MM.1S (cell line): ENCODE measurements around the gene PRR23E.

Experiments
- DNase-seq: peaks from one replicate; pipeline ENCODE4 v3.0.0-alpha.2; 2015
- H2AFZ ChIP-seq: fragments of 300-600 bp; sonication (generic); 2 replicates; pipeline ENCODE4 v1.6.0; 2016; ENCODE audit warnings: antibody characterized with exemption, low read length
- H3F3A ChIP-seq: fragments of 300-600 bp; sonication (generic); 2 replicates; pipeline ENCODE4 v1.6.1; 2016; ENCODE audit warnings: mild to moderate bottlenecking, antibody characterized with exemption, low read length, moderate library complexity, mixed read lengths; ENCODE audit not compliant: insufficient read depth
- H3K27ac ChIP-seq: fragments of 300-600 bp; sonication (generic); 2 replicates; pipeline ENCODE4 v1.5.1; 2016; ENCODE audit warnings: mild to moderate bottlenecking, low read length
- H3K27me3 ChIP-seq: fragments of 300-600 bp; sonication (generic); replicated peaks from 2 replicates; pipeline ENCODE4 v1.6.0; 2016; ENCODE audit warnings: low read length; ENCODE audit not compliant: insufficient read depth
- H3K36me3 ChIP-seq: fragments of 300-600 bp; sonication (generic); replicated peaks from 2 replicates; pipeline ENCODE4 v1.6.1; 2016; ENCODE audit warnings: mild to moderate bottlenecking, low read length, mixed read lengths; ENCODE audit not compliant: insufficient read depth
- H3K4me1 ChIP-seq: fragments of 300-600 bp; sonication (generic); 2 replicates; pipeline ENCODE4 v1.6.1; 2016; ENCODE audit warnings: low read length, mixed read lengths
- H3K4me2 ChIP-seq: fragments of 300-600 bp; sonication (generic); 2 replicates; pipeline ENCODE4 v1.6.0; 2016; ENCODE audit warnings: low read depth, low read length
- H3K4me3 ChIP-seq: fragments of 300-600 bp; sonication (generic); 2 replicates; pipeline ENCODE4 v1.5.1; 2016; ENCODE audit warnings: low read length, mixed read lengths
- H3K79me2 ChIP-seq: fragments of 300-600 bp; sonication (generic); 2 replicates; pipeline ENCODE4 v1.6.1; 2016; ENCODE audit warnings: mixed run types, low read length, mixed read lengths
- H3K9ac ChIP-seq: fragments of 300-600 bp; sonication (generic); 2 replicates; pipeline ENCODE4 v1.6.1; 2016; ENCODE audit warnings: low read length, mixed read lengths
- H3K9me2 ChIP-seq: fragments of 300-600 bp; sonication (generic); replicated peaks from 2 replicates; pipeline ENCODE4 v1.6.1; 2016; ENCODE audit warnings: mild to moderate bottlenecking, low read length, mixed read lengths; ENCODE audit not compliant: insufficient read depth
- H3K9me3 ChIP-seq: fragments of 300-600 bp; sonication (generic); replicated peaks from 2 replicates; pipeline ENCODE4 v1.6.1; 2016; ENCODE audit warnings: mild to moderate bottlenecking, low read length, mixed read lengths; ENCODE audit not compliant: insufficient read depth
- H4K20me1 ChIP-seq: fragments of 300-600 bp; sonication (generic); 2 replicates; pipeline ENCODE4 v1.6.1; 2016; ENCODE audit warnings: mild to moderate bottlenecking, low read length, moderate library complexity, mixed read lengths; ENCODE audit not compliant: insufficient read depth
- EZH2 ChIP-seq: fragments of 300-600 bp; sonication (generic); optimal IDR thresholded peaks from 2 replicates; pipeline ENCODE3; 2017; ENCODE audit warnings: low read depth, mild to moderate bottlenecking, antibody characterized with exemption, low read length, mixed read lengths
- EZH2phosphoT487 ChIP-seq: fragments of 300-600 bp; sonication (generic); IDR thresholded peaks from 2 replicates; pipeline ENCODE4 v1.6.1; 2018; ENCODE audit warnings: antibody characterized with exemption, low read length
- TF ChIP-seq, protein P1 (sequence below): fragments of 300-600 bp; sonication (generic); IDR thresholded peaks from 2 replicates; pipeline ENCODE4 v1.5.1; 2016; ENCODE audit warnings: antibody characterized with exemption, low read length, mixed read lengths

Gene PRR23E

DNA sequence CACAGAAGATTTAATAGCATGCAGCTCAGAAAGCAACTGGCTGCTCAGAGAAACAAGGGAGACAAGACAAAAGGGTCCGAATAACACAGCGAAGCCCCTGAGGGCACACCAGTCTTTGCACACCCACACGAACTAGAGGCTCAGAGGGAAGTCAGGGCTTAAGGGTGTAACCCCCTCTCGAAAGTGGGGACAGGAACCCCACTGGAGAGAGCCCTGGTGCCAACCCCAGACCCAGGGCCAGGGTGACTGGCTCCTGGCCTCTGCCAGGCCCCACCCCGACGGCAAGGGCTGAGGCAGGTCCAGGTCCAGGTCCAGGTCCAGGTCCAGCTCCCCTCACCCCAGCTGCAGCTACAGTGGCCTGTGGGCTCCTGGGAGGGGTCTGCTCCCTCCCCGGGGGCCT lies 10.5 kb upstream of the PRR23E start:
- no peak overlapping the region for H2AFZ ChIP-seq

DNA sequence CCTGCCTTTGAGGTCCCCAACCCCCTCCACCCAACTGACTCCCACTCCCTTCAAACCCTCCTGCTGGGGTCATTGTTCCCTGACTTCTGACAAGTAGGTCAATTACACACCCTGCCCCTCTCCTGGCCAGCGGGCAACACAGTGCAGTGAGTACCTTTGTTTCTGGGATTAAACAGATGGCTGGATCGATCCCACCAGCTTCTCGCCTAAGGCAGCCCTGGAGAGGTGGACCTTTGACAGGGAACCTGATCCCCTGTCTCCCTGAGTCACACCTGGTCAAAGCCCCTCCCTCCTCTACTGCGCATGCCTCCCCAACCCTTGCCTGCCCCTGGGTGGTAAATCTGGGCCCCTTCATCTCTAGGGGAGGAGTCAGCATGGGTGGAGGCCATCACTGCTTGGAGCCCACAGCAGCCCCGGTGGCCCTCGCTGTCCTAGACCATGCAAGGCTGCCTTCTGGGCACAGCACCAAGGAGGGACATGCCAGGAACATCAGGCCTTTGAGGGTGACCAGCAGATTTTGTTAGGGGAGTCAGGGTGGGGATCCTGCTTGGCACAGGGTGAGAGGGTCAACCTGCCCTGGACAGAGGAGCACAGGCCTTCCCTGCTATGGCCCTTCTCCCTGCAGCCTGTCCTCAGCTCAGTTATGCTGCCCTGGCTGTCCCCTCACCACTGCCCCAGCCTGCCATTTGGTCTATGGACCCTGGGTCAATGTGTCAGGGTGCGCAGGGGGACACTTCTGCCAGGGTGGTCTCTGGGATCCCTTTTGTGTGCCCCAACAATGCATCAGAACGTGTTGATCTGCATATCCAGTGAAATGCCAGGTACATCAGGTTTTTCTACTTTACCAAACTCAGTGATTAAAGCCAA lies 9.8 kb upstream of the PRR23E start:
- DNase-seq, result no peak
- H3K79me2 ChIP-seq, result no peaks in the 10 kb centered on the region

More for the DNA sequence above, 10.5 kb upstream of the PRR23E start:
- H3K79me2 ChIP-seq, result no peaks in the 10 kb centered on the region
- H3F3A ChIP-seq, result no peaks in the 10 kb centered on the region
- H4K20me1 ChIP-seq, result no peaks in the 10 kb centered on the region
- H3K4me1 ChIP-seq, result no peaks in the 10 kb centered on the region
- no peaks in the 10 kb centered on the region for H3K27me3 ChIP-seq
- no peak for TF ChIP-seq EZH2
- TF ChIP-seq, protein P1, sequence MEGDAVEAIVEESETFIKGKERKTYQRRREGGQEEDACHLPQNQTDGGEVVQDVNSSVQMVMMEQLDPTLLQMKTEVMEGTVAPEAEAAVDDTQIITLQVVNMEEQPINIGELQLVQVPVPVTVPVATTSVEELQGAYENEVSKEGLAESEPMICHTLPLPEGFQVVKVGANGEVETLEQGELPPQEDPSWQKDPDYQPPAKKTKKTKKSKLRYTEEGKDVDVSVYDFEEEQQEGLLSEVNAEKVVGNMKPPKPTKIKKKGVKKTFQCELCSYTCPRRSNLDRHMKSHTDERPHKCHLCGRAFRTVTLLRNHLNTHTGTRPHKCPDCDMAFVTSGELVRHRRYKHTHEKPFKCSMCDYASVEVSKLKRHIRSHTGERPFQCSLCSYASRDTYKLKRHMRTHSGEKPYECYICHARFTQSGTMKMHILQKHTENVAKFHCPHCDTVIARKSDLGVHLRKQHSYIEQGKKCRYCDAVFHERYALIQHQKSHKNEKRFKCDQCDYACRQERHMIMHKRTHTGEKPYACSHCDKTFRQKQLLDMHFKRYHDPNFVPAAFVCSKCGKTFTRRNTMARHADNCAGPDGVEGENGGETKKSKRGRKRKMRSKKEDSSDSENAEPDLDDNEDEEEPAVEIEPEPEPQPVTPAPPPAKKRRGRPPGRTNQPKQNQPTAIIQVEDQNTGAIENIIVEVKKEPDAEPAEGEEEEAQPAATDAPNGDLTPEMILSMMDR, result no peak
- no peak for TF ChIP-seq EZH2phosphoT487
- H3K36me3 ChIP-seq, result no peaks in the 10 kb centered on the region
- H3K9me2 ChIP-seq, result no peaks in the 10 kb centered on the region
- H3K4me2 ChIP-seq, result no peak overlapping the region
- H3K4me3 ChIP-seq, result no peak overlapping the region
- no peak overlapping the region for H3K9ac ChIP-seq
- DNase-seq, result no peak
- H3K27ac ChIP-seq, result no peak overlapping the region
- no peaks in the 10 kb centered on the region for H3K9me3 ChIP-seq

DNA sequence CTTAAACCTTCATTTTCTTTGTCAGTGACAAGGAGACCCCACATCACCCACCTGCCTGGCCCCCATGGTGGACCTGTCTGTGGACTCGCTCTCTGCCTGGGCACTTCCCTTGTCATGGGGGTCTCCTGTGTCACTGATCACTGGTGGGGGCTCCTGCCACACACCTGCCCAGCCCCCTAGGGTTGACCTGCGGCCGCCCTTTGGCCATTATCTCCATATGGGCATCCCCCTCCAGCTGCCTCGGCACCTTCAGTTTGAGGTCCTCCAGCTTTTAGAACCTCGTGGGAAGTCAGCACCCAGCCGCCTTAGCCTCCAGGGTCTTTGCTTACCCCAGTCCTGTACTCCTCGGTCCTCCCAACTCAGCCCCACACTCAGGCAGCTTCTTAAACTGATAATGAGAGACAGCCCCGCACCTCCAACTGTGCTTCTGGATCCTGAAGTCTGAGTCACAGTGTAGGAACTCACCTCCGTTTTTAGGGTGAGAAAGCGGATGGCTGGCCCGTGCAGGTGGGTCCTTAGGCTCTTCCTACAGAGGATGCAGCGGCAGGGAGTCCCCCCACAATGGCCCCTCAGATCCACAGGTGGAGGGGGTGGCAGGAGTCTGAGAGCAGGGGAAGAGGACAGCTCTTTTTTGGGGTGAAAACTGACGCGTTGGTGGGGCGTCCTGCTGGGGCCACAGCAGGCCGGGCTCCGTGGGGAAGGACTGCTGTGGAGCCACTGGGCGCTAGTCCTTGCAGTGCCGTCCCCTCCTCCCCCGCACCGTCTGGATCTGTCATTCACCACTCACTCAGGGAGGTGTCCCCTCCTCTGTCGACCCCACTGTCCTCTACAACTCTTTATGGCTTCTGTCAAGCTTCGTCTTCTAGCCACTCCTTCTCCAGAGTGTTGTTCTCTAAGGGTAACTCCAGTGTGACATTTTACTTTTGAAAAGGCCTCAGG lies 8.7 kb upstream of the PRR23E start:
- H4K20me1 ChIP-seq, result no peaks in the 10 kb centered on the region
- H2AFZ ChIP-seq, result no peak overlapping the region
- TF ChIP-seq EZH2 (no peak), EZH2phosphoT487 (no peak)
- TF ChIP-seq, protein P1, result no peak
- no peaks in the 10 kb centered on the region for H3K36me3 ChIP-seq
- no peaks in the 10 kb centered on the region for H3F3A ChIP-seq
- no peaks in the 10 kb centered on the region for H3K9me2 ChIP-seq
- no peak overlapping the region for H3K4me3 ChIP-seq
- no peaks in the 10 kb centered on the region for H3K79me2 ChIP-seq
- no peak overlapping the region for H3K9ac ChIP-seq
- H3K4me1 ChIP-seq, result no peaks in the 10 kb centered on the region
- no peak overlapping the region for H3K4me2 ChIP-seq
- H3K27me3 ChIP-seq, result no peaks in the 10 kb centered on the region
- no peaks in the 10 kb centered on the region for H3K9me3 ChIP-seq
- DNase-seq, result no peak
- H3K27ac ChIP-seq, result no peak overlapping the region

More for the DNA sequence above, 9.8 kb upstream of the PRR23E start:
- H3K9me3 ChIP-seq, result no peaks in the 10 kb centered on the region
- no peaks in the 10 kb centered on the region for H4K20me1 ChIP-seq
- H3K9ac ChIP-seq, result no peak overlapping the region
- H3K4me3 ChIP-seq, result no peak overlapping the region
- TF ChIP-seq EZH2 (no peak), EZH2phosphoT487 (no peak)
- TF ChIP-seq, protein P1, result no peak
- no peak overlapping the region for H3K4me2 ChIP-seq
- no peaks in the 10 kb centered on the region for H3K36me3 ChIP-seq
- no peak overlapping the region for H3K27ac ChIP-seq
- H3K9me2 ChIP-seq, result no peaks in the 10 kb centered on the region
- H2AFZ ChIP-seq, result no peak overlapping the region
- H3K27me3 ChIP-seq, result no peaks in the 10 kb centered on the region
- H3F3A ChIP-seq, result no peaks in the 10 kb centered on the region
- H3K4me1 ChIP-seq, result no peaks in the 10 kb centered on the region
